Ovary (tissue), 3 donors: Measurements from ENCODE around the gene KANK3.

Experiments used
- CTCF ChIP-seq, 3 donors: fragments of 450-650 bp in 2 of 3; fragments of 200-600 bp in 1 of 3; IDR thresholded peaks; one replicate each; pipeline versions ENCODE4 v1.5.1 to v1.8.0; 2016 to 2022; ENCODE audit warnings: antibody characterized with exemption in 3 of 3, mild to moderate bottlenecking in 1 of 3
- EP300 ChIP-seq: sonication (generic); formaldehyde crosslinking; IDR thresholded peaks from one replicate; pipeline ENCODE4 v1.6.1; 2017; ENCODE audit warnings: antibody characterized with exemption
- POLR2A ChIP-seq: fragments of 450-650 bp; IDR thresholded peaks from one replicate; pipeline ENCODE4 v1.6.1; 2017; ENCODE audit warnings: antibody characterized with exemption, mild to moderate bottlenecking, moderate library complexity
- donor health status: DM: no; HTN: no; CAD: no.

- no peak for TF ChIP-seq POLR2A
- no peak for TF ChIP-seq CTCF (IDR thresholded peaks at IDR 0.05)
- TF ChIP-seq EP300, result no peak
Measured at GRCh38 chr19:8332976-8333766, 9.9 kb downstream of the KANK3 start.
